DND-41 (cell line): ENCODE data around the gene RGMA.

Source experiments
- ATAC-seq: fragments of 200-7000 bp; cut with Tn5 transposase; 3 replicates; pipeline ENCODE4 v1.9.1; 2021; ENCODE audit warnings: low read depth; ENCODE audit not compliant: insufficient read depth
- DNase-seq: peaks from one replicate; pipeline ENCODE4 v3.0.0-alpha.2; 2020
- H2AFZ ChIP-seq: 2 replicates; pipeline ENCODE4 v1.6.0; 2012; ENCODE audit warnings: low read depth, low read length
- H3K27ac ChIP-seq: 2 replicates; pipeline ENCODE4 v1.5.1; 2012; ENCODE audit warnings: low read length, inconsistent platforms
- H3K27me3 ChIP-seq: fragments of 200-600 bp; sonication (generic); 2 replicates; pipeline ENCODE4 v1.6.0; 2012; ENCODE audit warnings: low read length, mild to moderate bottlenecking, inconsistent platforms; ENCODE audit not compliant: insufficient read depth, poor library complexity
- H3K36me3 ChIP-seq: 2 replicates; pipeline ENCODE4 v1.5.1; 2012; ENCODE audit warnings: low read length, inconsistent platforms; ENCODE audit not compliant: insufficient read depth
- H3K4me1 ChIP-seq: 2 replicates; pipeline ENCODE4 v1.5.1; 2012; ENCODE audit warnings: mild to moderate bottlenecking, low read length; ENCODE audit not compliant: insufficient read depth
- H3K4me2 ChIP-seq: 2 replicates; pipeline ENCODE4 v1.6.0; 2012; ENCODE audit warnings: mild to moderate bottlenecking, moderate library complexity, low read length, inconsistent platforms; ENCODE audit not compliant: insufficient read depth
- H3K4me3 ChIP-seq, 2 experiments: fragments of 200-600 bp in 1 of 2; shearing (Covaris generic) in 1 of 2; 2 replicates each; pipeline ENCODE4 v1.5.1; 2012 to 2016; ENCODE audit warnings: inconsistent platforms in 2 of 2, low read length in 2 of 2, mild to moderate bottlenecking in 2 of 2, low read depth in 1 of 2, moderate library complexity in 1 of 2
- H3K79me2 ChIP-seq: 2 replicates; pipeline ENCODE4 v1.6.0; 2012; ENCODE audit warnings: low read length, inconsistent platforms; ENCODE audit not compliant: insufficient read depth
- H3K9ac ChIP-seq: 2 replicates; pipeline ENCODE4 v1.6.0; 2012; ENCODE audit warnings: low read depth, mild to moderate bottlenecking, inconsistent platforms, low read length, moderate library complexity
- H3K9me3 ChIP-seq: 2 replicates; pipeline ENCODE4 v1.5.1; 2012; ENCODE audit warnings: low read length, moderate library complexity, mild to moderate bottlenecking, inconsistent platforms; ENCODE audit not compliant: insufficient read depth, severe bottlenecking
- H4K20me1 ChIP-seq: 2 replicates; pipeline ENCODE4 v1.6.0; 2012; ENCODE audit warnings: low read length; ENCODE audit not compliant: insufficient read depth
- EZH2 ChIP-seq: IDR thresholded peaks from 3 replicates; pipeline ENCODE4 v1.6.1; 2012; ENCODE audit warnings: borderline replicate concordance, low read depth, mild to moderate bottlenecking, moderate library complexity, low read length, inconsistent platforms; ENCODE audit not compliant: severe bottlenecking
- TF ChIP-seq, protein P1 (sequence below): IDR thresholded peaks from 2 replicates; pipeline ENCODE4 v1.5.1; 2012; ENCODE audit warnings: borderline replicate concordance, low read length, moderate library complexity, mild to moderate bottlenecking; ENCODE audit not compliant: poor library complexity, severe bottlenecking; ENCODE audit errors: extremely low read depth

The RGMA gene

DNA sequence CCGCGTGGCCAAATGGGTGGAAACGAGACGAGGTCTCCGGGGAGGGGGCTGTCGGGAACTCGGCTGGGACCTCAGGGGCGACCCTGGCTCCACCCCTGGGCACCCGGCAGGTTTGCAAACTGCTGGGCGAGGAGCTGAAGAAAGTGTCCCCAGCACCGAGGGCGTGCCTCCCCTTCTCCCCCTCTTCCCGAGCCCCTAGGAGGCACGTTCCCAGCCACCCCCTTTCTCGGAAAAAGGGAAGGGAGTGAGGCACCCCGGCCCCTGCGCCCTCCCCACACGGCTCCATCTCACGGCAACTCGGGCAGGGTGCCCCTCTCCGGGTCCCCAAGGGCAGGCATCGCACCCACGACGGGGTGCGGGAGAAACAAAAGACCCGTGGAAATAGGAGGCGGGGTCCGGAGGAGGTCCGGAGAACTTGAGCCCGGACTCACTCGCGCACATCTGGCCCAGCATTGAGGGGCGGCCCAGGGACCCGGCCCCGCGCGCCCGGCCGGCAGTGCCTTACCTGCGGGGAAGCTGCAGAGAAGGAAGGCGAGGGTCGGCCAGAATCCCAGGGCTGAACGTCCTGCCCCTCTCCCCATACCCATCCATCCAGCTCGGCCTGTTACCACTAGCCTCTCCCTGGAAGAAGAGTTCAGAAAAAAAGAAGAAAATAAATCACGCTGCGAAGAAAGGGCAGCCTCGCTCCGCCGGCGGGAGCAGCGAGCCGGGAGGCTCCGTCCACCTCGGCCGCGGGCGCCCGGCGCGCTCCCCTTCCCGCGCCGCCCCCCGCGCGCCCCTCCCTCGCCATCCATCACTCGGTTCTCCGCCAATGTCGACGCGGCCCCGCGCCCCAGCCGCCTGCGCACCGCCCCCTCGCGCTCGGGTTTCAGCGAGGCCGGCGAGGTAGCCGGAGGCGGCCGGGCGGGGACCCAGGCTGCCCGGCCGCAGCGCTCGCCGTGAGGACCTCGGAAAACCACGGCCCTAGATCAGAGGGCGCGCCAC, 16.3 kb downstream of the RGMA start:
- no peak overlapping the region for H2AFZ ChIP-seq
- no peak for TF ChIP-seq EZH2
- TF ChIP-seq, protein P1, sequence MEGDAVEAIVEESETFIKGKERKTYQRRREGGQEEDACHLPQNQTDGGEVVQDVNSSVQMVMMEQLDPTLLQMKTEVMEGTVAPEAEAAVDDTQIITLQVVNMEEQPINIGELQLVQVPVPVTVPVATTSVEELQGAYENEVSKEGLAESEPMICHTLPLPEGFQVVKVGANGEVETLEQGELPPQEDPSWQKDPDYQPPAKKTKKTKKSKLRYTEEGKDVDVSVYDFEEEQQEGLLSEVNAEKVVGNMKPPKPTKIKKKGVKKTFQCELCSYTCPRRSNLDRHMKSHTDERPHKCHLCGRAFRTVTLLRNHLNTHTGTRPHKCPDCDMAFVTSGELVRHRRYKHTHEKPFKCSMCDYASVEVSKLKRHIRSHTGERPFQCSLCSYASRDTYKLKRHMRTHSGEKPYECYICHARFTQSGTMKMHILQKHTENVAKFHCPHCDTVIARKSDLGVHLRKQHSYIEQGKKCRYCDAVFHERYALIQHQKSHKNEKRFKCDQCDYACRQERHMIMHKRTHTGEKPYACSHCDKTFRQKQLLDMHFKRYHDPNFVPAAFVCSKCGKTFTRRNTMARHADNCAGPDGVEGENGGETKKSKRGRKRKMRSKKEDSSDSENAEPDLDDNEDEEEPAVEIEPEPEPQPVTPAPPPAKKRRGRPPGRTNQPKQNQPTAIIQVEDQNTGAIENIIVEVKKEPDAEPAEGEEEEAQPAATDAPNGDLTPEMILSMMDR = no peak
- no peaks in the 10 kb centered on the region; the same call in 1 of the 2 replicates for H4K20me1 ChIP-seq
- no peaks in the 10 kb centered on the region for H3K27me3 ChIP-seq
- DNase-seq (no peak), ATAC-seq (no peak)
- peaks cover 2% of the 10 kb centered on the region; the same call in 1 of the 2 replicates for H3K36me3 ChIP-seq
- no peak overlapping the region for H3K9ac ChIP-seq
- H3K79me2 ChIP-seq = peaks cover 69% of the 10 kb centered on the region
- H3K4me3 ChIP-seq = no peak overlapping the region
- H3K27ac ChIP-seq = no peak overlapping the region
- H3K9me3 ChIP-seq = no peaks in the 10 kb centered on the region
- H3K4me1 ChIP-seq = no peaks in the 10 kb centered on the region
- no peak overlapping the region for H3K4me2 ChIP-seq

GRCh38 chr15:93072011-93072410, 17.0 kb downstream of the RGMA start:
- H2AFZ ChIP-seq = no peak overlapping the region
- peaks cover 2% of the 10 kb centered on the region; the same call in 1 of the 2 replicates for H3K36me3 ChIP-seq
- ATAC-seq (no peak), DNase-seq (no peak)
- no peaks in the 10 kb centered on the region for H3K4me1 ChIP-seq
- no peak overlapping the region for H3K4me3 ChIP-seq
- no peak overlapping the region for H3K9ac ChIP-seq
- H3K4me2 ChIP-seq = no peak overlapping the region
- no peaks in the 10 kb centered on the region for H3K9me3 ChIP-seq
- H4K20me1 ChIP-seq = no peaks in the 10 kb centered on the region; the same call in 1 of the 2 replicates
- H3K27me3 ChIP-seq = no peaks in the 10 kb centered on the region
- TF ChIP-seq, protein P1 = no peak
- TF ChIP-seq EZH2 = no peak
- H3K79me2 ChIP-seq = peaks cover 66% of the 10 kb centered on the region
- no peak overlapping the region for H3K27ac ChIP-seq

GRCh38 chr15:93071469-93071936, 17.5 kb downstream of the RGMA start:
- no peaks in the 10 kb centered on the region for H3K4me1 ChIP-seq
- DNase-seq = no peak
- H3K79me2 ChIP-seq = peaks cover 63% of the 10 kb centered on the region
- H4K20me1 ChIP-seq = no peaks in the 10 kb centered on the region; the same call in 1 of the 2 replicates
- H3K9me3 ChIP-seq = no peaks in the 10 kb centered on the region
- H3K9ac ChIP-seq = no peak overlapping the region
- TF ChIP-seq, protein P1 = no peak
- TF ChIP-seq EZH2 = no peak
- no peak overlapping the region for H2AFZ ChIP-seq
- no peak for ATAC-seq
- no peak overlapping the region for H3K27ac ChIP-seq
- H3K4me2 ChIP-seq = no peak overlapping the region
- H3K27me3 ChIP-seq = no peaks in the 10 kb centered on the region
- H3K36me3 ChIP-seq = peaks cover 2% of the 10 kb centered on the region; the same call in 1 of the 2 replicates
- H3K4me3 ChIP-seq = no peak overlapping the region
